Nephron progenitor cell (in vitro differentiated cells): Measurements from ENCODE around the gene C1QL1.

Source experiments
- DNase-seq: peaks from one replicate; pipeline ENCODE4 v3.0.0; 2021
- H3K27ac Mint-ChIP-seq: 2 replicates; pipeline ENCODE4 v1.8.0; 2021; ENCODE audit warnings: mild to moderate bottlenecking, moderate library complexity, mixed read lengths
- H3K27me3 Mint-ChIP-seq: 2 replicates; pipeline ENCODE4 v1.8.0; 2021; ENCODE audit warnings: mild to moderate bottlenecking, low read depth, mixed read lengths; ENCODE audit not compliant: poor library complexity
- H3K36me3 Mint-ChIP-seq: 2 replicates; pipeline ENCODE4 v1.8.0; 2021; ENCODE audit warnings: low read depth, mixed read lengths
- H3K4me1 Mint-ChIP-seq: 2 replicates; pipeline ENCODE4 v1.8.0; 2021; ENCODE audit warnings: mixed read lengths
- H3K4me3 Mint-ChIP-seq: 2 replicates; pipeline ENCODE4 v1.8.0; 2021; ENCODE audit warnings: mild to moderate bottlenecking, moderate library complexity, mixed read lengths
- H3K9me3 Mint-ChIP-seq: 2 replicates; pipeline ENCODE4 v1.8.0; 2021; ENCODE audit warnings: mild to moderate bottlenecking, moderate library complexity, mixed read lengths
- TF ChIP-seq, protein P1 (sequence below): fragments of 200-600 bp; sonication (generic); IDR thresholded peaks from 2 replicates; pipeline ENCODE4 v1.5.0; 2021; ENCODE audit warnings: antibody characterized with exemption

The C1QL1 gene

GRCh38 chr17:45001310-45001709 lies 33.2 kb upstream of the C1QL1 start:
- DNase-seq = no peak
- TF ChIP-seq, protein P1, sequence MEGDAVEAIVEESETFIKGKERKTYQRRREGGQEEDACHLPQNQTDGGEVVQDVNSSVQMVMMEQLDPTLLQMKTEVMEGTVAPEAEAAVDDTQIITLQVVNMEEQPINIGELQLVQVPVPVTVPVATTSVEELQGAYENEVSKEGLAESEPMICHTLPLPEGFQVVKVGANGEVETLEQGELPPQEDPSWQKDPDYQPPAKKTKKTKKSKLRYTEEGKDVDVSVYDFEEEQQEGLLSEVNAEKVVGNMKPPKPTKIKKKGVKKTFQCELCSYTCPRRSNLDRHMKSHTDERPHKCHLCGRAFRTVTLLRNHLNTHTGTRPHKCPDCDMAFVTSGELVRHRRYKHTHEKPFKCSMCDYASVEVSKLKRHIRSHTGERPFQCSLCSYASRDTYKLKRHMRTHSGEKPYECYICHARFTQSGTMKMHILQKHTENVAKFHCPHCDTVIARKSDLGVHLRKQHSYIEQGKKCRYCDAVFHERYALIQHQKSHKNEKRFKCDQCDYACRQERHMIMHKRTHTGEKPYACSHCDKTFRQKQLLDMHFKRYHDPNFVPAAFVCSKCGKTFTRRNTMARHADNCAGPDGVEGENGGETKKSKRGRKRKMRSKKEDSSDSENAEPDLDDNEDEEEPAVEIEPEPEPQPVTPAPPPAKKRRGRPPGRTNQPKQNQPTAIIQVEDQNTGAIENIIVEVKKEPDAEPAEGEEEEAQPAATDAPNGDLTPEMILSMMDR = no peak
- Mint-ChIP-seq H3K4me1 (peaks cover 40% of the 10 kb centered on the region), H3K27me3 (peaks cover 16% of the 10 kb centered on the region), H3K9me3 (peaks cover 15% of the 10 kb centered on the region), H3K4me3 (no peak overlapping the region), H3K36me3 (no peaks in the 10 kb centered on the region), H3K27ac (no peak overlapping the region)

DNA sequence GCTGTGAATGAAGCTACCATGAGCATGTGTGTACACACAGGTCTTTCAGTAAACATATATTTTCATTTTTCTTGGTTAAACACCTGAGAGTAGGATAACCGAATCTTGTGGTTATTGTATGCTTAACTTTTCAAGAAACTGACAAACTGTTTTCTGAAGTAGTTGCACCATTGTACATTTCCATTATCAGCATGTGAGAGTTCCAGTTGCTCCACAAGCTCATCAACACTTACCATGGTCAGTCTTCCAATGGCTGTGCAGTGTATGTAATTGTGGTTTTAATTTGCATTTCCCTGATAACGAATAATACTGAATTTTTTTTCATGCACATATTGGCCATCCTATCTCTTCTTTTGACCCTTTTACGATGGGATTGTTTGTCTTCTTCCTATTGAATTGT lies 31.3 kb upstream of the C1QL1 start:
- no peak overlapping the region for H3K4me3 Mint-ChIP-seq
- peaks cover 15% of the 10 kb centered on the region for H3K9me3 Mint-ChIP-seq
- peaks cover 18% of the 10 kb centered on the region for H3K27me3 Mint-ChIP-seq
- H3K36me3 Mint-ChIP-seq = no peaks in the 10 kb centered on the region
- DNase-seq = no peak
- peaks cover 42% of the 10 kb centered on the region for H3K4me1 Mint-ChIP-seq
- H3K27ac Mint-ChIP-seq = no peak overlapping the region
- TF ChIP-seq, protein P1 = no peak

DNA sequence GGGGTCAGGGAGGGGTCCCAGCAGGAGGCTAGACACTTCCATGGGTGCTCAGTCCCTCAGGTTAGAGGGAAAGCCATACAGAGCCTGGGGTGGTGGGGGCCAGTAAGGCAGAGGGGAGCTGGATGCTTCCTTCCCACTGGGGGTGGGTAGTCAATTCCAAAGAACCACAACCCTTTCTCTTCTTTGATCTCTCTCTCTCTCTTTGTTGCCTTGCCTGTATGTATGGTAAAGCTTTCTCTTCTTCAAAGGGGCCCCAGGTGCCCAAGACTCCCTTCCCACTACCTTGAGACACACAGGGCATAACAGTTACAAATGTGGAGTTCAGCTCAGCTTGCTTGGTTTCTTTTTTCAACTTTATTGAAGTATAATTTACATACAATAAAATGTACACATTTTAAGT lies 30.5 kb upstream of the C1QL1 start:
- no peaks in the 10 kb centered on the region for H3K36me3 Mint-ChIP-seq
- H3K27ac Mint-ChIP-seq = no peak overlapping the region
- peaks cover 15% of the 10 kb centered on the region for H3K9me3 Mint-ChIP-seq
- TF ChIP-seq, protein P1 = no peak
- DNase-seq = no peak
- H3K4me1 Mint-ChIP-seq = peaks cover 34% of the 10 kb centered on the region
- H3K27me3 Mint-ChIP-seq = peaks cover 14% of the 10 kb centered on the region
- no peak overlapping the region for H3K4me3 Mint-ChIP-seq

GRCh38 chr17:44997733-44998520 lies 29.8 kb upstream of the C1QL1 start:
- peaks cover 15% of the 10 kb centered on the region for H3K9me3 Mint-ChIP-seq
- TF ChIP-seq, protein P1 = no peak
- no peak overlapping the region for H3K4me3 Mint-ChIP-seq
- peaks cover 27% of the 10 kb centered on the region for H3K4me1 Mint-ChIP-seq
- H3K36me3 Mint-ChIP-seq = no peaks in the 10 kb centered on the region
- no peak overlapping the region for H3K27ac Mint-ChIP-seq
- H3K27me3 Mint-ChIP-seq = peaks cover 9% of the 10 kb centered on the region
- no peak for DNase-seq

GRCh38 chr17:44996304-44996703 lies 28.2 kb upstream of the C1QL1 start:
- DNase-seq = no peak
- no peak overlapping the region for H3K4me3 Mint-ChIP-seq
- H3K27me3 Mint-ChIP-seq = peaks cover 19% of the 10 kb centered on the region
- H3K27ac Mint-ChIP-seq = no peak overlapping the region
- H3K36me3 Mint-ChIP-seq = no peaks in the 10 kb centered on the region
- peaks cover 15% of the 10 kb centered on the region for H3K9me3 Mint-ChIP-seq
- TF ChIP-seq, protein P1 = no peak
- peaks cover 34% of the 10 kb centered on the region for H3K4me1 Mint-ChIP-seq

GRCh38 chr17:44995436-44996001 lies 27.4 kb upstream of the C1QL1 start:
- Mint-ChIP-seq H3K36me3 (no peaks in the 10 kb centered on the region), H3K4me1 (peaks cover 42% of the 10 kb centered on the region), H3K9me3 (peaks cover 14% of the 10 kb centered on the region), H3K4me3 (no peak overlapping the region), H3K27ac (no peak overlapping the region), H3K27me3 (peaks cover 19% of the 10 kb centered on the region)
- TF ChIP-seq, protein P1 = no peak
- DNase-seq = no peak
